DMS153 treated with DMSO at 0.1 percent for 48 hours (cell line): ENCODE measurements around the gene ZDHHC4.
"Not testable (repeated sequence)": the region's sequence is repeated elsewhere in the genome, so short reads cannot be mapped to it uniquely, and the experiment has no call there.

Experiments
- DNase-seq: peaks from one replicate; lab custom pipeline; 2025; ENCODE audit not compliant: unreplicated experiment; lab: John Stamatoyannopoulos, UW

The ZDHHC4 gene

DNA sequence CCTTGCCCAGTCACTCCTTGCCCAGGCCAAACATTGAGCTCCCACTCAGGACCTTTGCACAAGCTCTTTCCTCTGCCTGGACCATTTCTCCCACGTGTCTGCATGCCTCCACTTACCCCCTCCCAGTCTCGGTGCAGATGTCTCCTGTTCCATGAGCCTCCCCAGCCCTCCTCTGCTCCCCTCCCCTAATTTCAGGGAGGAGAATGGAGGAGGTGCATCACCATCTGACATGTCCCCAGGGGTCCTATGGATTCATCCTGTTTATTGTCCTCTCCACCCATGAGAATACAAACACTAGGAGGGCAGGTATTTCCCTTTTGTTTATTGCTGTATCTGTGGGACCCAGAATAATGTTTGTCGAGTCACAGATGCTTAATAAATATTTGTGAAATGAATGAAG lies 17.4 kb upstream of the ZDHHC4 start:
- no peak for DNase-seq

DNA sequence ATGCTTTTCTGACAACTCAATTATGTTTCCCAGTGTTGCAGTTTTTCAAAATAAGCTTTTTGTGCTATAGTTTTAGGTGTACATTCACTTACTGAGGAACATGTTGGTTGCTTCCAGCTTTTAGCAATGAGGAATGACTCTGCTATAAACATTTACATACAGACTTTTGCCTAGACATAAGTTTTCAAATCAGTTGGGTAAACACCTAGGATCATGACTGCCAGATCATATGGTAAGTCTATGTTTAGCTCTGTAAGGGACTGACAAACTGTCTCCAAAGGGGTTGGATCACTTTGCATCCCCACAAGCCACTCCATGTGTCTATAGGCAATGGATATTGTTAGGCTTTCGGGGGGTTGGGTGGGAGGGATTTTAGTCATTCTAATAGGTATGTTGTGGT lies 15.1 kb upstream of the ZDHHC4 start:
- no peak for DNase-seq

DNA sequence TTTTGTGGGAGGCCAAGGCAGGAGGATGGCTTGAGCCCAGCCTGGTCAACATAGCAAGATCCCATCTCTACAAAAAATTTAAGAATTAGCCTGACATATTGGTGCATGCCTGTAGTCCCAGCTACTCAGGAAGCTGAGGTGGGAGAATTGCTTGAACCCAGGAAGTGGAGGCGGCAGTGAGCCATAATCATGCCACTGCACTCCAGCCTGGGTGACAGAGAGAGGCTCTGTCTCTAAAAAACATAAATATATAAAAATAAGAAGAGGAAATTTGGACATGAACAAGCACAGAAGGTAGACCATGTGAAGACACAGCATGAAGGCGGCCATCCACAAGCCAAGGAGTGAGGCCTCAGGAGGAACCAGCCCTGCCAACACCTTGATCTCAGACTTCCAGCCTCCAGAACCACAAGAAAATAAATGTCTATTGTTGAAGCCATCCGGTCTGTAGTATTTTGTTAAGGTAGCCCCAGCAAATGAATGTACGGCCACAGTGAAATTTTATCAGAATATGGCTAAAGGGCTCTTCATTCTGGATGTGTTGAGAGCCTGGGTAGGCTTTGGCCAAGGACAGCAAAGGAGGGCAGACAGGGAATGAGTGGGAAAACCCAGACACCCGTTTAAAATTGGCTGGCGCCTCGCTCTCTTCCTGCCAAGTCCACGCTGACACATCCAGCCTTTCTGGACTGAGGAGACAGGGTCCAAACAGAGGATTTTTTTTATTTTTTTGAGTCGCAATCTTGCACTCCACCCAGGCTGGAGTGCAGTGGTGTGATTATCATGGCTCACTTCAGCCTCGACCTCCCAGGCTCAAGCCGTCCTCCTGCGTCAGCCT lies 13.1 kb upstream of the ZDHHC4 start:
- DNase-seq = no peak

DNA sequence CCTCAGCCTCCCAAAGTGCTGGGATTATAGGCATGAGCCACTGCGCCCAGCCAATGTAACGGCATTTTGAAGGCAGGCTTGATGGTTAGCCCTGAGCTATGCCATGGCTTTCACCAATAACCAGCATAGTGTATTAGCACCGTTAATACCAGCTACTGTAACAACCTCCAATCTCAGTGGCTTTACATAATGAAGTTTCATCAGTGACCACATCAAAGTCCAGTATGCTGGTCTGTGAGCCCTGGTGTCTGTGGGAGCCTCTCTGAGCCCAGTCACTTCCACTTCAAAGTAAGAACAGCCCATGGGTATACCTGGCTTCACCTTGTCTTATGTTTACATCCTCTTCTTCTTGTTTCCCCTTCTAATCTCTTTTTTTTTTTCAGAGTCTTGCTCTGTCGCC lies 11.6 kb upstream of the ZDHHC4 start:
- DNase-seq = no peak

DNA sequence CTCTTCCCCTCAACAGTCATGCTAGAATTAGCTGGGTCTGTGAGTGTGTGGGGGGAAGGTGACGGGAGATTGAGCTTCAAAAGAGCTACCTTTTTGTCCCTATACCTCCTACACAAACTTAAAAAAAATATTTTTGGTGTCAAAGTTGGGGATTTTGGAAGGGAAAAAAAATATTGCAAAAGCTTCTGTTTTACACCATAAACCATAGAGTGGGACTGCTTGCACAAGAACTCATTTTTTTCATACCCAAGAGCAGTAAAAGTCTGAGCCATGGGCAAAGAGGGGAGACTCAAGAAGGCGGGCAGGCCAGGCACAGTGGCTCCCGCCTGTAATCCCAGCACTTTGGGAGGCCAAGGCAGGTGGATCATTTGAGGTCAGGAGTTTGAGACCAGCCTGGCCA lies 9.4 kb upstream of the ZDHHC4 start:
- DNase-seq = no peak

DNA sequence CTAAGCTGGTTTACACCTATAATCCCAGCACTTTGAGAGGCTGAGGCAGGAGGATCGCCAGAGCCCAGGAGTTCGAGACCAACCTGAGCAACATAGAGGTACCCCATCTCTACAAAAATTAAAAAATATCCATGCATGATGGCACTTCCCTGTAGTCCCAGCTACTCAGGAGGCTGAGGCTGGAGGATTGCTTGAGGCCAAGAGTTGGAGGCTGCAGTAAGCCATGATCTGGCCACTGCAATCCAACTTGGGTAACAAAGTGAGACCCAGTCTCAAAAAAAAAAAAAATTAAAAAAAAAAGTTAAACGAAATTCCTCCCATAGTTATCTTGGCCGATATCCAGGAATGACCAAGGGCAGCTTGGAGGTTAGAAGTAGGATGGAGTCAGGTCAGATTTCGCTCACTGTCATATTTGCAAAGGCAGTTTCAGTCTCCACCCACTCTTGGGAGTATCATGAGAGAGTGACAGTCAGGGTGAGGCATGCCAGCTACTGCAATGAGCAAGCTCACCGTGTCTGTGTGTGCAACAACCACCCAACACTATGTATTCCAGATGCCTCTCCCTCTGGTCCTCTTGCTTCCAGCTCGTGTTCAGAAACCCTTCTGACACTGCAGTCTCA lies 6.0 kb upstream of the ZDHHC4 start:
- no peak for DNase-seq

DNA sequence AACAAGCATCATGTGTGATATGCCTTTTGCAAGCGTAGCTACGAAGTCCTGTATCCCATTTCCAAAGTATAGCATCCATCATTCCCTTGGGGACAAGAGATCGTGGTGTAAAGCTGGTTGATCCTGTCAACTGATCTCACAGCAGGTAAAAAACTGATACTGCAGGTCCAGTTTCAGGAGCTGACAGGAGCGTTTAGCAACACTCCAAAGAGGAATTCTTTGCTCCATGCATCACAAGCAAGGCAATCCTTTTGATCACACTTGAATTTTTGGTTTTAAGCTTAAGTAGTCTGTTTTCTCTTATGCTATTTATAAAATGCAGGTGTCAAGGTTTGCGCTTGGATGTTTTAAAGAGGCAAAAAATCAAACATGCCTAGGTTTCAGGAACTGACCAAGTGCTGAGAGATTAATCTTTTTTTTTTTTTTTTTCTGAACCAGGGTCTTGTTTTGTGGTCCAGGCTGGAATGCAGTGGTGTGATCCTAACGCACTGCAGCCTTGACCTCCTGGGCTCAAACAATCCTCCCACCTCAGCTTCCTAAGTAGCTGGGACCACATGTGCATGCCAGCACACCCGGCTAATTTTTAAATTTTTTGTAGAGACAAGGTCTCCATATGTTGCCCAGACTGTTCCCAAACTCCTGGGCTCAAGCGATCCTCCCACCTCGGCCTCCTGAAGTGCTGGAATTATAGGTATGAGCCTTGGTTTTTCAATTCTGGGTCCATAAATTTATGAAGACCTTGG lies 1.8 kb upstream of the ZDHHC4 start:
- no peak for DNase-seq

DNA sequence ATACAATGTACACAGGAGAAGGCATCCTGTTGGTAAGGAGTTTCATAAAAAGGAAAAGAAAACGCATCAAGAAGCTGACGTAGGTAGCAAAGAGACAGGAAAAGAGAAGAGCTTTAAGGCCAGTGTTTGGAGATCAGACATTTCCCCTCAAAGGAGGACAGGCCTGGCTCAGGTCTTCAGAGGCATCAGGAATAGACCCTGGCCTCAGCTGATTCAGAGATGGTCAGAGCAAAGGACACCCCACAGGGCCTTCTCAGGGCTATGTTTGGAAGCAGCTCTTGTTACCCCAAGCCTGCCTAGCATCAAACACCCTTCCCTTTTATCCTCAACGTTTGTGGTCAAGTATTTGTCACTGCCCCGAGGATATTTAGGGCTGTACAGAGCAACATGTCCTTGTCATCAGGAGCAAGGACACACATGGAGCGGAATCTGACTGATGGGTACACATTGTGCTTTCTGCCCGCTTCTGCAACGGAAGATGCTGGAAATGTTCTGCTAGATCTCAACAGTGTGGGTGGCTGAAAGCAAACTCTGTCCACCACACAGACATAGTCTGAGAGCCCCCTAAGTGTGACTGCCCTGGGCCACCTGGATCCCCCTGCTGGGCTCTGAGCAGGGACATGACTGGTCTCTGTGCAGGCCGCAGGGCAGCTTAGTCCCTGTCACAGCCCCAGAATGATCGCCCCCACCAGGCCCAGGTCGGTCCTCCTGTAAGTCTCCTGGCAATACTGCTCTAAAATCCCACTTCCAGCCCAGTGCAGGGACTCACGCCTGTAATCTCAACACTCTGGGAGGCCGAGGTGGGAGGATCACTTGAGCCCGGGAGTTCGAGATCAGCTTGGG lies 1.0 kb upstream of the ZDHHC4 start:
- no peak for DNase-seq

DNA sequence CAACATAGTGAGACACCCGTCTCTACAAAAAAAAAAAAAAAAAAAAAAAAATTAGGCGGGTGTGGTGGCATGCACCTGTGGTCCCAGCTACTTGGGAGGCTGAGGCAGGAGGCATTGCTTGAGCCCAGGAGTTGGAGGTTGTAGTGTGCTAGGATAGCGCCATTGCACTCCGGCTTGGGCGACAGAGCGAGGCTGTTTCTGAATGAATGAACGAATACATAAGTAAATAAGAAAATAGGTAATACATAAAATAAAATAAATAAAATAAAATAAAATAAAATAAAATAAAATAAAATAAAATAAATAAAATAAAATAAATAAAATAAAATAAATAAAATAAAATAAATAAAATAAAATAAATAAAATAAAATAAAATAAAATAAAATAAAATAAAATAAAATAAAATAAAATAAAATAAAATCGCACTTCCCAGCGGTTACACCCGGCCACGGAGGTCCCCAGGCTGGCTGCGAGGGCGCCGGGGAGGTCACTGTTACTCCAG lies 336 bp upstream of the ZDHHC4 start:
- DNase-seq = not testable (repeated sequence)

DNA sequence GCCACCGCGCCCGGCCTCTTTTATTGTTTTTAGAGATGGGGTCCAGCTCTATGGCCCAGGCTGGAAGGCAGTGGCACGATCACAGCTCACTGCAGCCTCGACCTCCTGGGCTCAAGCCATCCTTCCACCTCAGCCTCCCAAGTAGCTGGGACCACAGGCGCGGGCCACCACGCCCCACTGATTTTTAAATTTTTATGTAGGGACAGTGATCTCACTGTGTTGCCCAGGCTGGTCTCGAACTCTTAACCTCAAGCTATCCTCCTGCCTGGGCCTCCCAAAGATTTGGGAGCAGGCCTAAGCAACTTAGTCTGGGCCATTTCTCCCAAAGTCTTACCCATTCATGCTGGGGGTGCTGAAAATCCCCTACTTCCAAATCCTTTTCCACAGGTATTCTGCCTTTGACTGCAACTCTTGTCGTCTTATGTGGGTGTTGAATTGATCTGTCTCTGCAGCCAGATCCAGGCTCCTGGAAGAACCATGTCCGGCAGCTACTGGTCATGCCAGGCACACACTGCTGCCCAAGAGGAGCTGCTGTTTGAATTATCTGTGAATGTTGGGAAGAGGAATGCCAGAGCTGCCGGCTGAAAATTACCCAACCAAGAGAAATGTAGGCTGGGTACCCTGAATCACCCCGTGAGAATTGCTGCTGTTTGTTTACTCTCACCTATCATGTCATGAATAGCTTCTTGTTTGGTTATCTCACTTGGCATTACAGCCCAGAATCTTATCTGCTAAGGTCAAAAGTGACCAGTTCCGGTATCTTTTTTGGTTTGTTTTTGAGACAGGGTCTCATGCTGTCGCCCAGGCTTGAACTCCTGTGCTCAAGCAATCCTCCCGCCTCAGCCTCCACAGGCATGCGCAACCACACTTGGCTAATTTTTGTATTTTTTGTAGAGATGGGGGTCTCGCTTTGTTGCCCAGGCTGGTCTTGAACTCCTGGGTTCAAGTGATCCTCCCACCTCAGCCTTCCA lies 1.1 kb downstream of the ZDHHC4 start:
- DNase-seq = no peak

DNA sequence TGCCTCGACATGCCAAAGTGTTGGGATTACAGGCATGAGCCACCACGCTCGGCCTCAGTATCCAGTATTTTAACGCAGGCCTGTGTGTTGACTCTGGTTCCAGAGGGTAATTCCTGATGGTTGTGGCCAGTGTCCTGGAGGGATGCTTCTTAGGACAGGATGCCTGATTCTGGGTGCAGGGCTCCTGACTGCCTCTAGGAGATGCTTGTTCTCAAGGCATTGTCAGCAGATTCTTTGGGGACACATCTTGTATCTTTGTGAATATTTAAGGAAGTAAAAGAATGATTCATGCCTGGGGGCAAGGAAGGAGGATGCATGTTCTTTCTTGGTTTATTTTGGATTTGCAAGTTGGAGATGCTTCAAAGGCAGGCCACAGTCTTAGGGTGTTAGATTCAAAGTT lies 2.2 kb downstream of the ZDHHC4 start:
- no peak for DNase-seq

DNA sequence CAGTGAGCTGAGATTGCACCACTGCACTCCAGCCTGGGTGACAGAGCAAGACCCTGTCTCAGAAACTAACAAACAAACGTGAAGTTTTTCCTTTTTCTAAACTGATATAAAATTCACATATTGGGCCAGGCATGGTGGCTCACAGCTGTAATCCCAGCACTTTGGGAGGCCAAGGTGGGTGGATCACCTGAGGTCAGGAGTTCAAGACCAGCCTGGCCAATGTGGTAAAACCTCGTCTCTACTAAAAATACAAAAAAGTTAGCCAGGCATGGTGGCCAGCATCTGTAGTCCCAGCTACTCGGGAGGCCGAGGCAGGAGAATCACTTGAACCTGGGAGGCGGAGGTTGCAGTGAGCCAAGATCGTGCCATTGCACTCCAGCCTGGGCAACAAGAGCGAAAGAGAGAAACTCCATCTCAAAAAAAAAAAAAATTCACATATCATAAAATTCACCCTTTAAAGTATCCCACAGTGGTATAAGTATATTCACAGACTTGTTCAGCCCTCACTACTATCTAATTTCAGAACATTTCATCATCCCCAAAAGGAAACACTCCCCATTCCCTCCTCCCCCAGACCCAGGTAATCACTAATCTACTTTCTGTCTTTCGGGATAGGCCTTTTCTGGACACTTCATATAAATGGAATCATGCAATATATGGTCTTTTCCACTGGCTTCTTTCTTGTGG lies 8.6 kb downstream of the ZDHHC4 start:
- DNase-seq = not testable (repeated sequence)

DNA sequence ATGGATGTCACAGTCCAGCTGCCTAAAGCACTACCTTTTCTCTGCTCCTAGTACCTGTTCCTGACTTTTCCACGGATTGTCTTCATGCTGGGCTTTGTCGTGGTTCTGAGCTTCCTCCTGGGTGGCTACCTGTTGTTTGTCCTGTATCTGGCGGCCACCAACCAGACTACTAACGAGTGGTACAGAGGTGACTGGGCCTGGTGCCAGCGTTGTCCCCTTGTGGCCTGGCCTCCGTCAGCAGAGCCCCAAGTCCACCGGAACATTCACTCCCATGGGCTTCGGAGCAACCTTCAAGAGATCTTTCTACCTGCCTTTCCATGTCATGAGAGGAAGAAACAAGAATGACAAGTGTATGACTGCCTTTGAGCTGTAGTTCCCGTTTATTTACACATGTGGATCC lies 11.3 kb downstream of the ZDHHC4 start:
- DNase-seq = no peak

DNA sequence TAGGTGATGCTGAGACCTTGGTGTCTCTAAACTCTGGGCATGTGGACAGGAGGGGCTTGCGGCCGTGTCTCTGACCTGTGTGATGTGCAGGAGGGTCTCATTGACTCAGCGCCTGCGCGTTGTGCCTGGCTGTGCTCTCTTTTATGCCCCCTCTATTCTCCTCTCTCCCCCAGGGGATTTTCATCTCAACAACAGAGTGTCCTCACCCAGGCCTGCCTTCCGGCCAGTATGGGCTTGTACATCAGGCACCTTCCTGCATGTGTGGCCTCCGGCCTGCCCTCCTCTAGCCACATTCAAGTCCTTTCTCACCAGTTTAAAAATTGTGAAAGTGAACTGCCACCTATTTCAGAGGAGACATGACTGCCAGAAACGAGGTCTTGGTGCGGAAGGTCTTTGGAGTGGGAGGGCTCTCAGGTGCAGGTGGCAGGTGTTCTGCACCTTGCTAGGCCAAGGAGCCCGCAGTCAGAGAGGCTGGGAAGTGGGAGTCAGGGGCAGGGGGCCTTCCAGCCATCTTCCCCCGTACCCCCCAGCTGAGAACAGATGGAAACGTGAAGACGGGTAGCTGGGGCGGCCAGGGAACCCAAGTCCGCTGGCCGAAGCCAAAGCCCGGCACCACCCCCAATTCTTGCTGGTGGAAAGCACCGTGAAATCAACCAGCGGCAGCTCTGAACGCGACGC lies 12.0 kb downstream of the ZDHHC4 start:
- DNase-seq = no peak

DNA sequence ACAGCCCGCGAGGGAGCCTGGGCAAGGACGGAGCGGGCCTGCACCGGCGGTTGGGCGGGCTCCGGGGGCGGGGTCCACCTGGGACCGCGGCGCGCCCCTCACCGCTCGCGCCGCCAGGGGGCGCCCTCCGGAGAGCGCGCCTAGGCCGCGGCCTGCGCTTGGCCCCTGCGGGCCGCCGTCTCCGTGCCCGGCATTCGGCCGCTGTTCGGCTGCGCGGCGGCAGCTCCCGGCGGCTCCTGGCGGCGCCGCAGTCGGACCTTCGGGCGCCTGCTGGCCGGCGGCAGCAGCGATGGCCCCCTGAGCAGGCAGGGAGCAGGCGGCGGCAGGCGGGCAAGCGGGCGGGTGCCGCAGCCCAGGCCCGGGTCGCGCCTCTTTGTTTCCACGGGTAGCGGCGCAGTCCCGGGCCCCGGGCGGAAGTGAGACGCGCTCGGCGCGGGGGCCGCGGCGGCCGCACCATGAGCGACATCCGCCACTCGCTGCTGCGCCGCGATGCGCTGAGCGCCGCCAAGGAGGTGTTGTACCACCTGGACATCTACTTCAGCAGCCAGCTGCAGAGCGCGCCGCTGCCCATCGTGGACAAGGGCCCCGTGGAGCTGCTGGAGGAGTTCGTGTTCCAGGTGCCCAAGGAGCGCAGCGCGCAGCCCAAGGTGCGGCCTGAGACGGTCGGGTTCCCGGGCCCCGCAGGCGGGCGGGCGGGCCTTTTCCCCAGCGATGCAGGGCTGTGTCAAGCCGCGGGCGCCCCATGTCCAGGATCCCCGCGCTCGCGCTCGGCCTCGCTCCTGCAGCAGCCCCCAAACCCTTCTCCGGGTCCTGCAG lies 12.8 kb downstream of the ZDHHC4 start, which contains the start of gene INTS15:
INTS15 (plus strand) TSS at position 193 of the 816 bp plus-strand sequence; CDS start at position 456, 263 bp downstream.
- DNase-seq = peak; percentile 78

DNA sequence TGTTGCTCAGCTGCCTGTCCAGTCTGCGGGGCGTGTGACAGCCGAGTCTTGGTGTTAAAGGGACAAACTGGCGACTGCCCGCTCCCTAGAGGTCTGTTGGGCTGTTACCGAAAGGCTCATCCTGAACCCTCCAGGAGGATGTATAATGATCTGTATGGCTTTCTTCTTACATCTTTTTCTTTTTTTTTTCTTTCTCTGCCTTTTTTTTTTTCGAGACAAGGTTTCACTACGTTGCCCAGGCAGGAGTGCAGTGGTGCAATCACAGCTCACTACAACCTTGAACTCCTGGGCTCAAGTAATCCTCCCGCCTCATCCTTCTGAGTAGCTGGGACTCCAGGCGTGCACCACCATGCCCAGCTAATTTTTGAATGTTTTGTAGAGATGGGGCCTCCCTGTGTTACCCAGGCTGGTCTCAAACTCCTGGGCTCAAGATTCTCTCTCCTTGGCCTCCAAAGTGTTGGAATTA lies 13.4 kb downstream of the ZDHHC4 start:
- no peak for DNase-seq

DNA sequence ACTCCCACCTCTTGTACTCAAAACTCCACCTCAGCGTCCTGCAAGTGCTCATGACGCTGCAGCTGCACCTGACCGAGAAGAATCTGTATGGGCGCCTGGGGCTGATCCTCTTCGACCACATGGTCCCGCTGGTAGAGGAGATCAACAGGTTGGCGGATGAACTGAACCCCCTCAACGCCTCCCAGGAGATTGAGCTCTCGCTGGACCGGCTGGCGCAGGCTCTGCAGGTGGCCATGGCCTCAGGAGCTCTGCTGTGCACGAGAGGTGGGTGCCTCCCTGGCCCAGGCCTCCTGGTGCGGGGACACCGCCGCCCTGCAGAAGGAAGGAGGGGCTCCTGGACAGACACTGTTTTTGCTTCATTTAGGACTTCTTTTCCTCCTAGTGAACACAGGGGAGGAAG lies 22.8 kb downstream of the ZDHHC4 start:
- DNase-seq = no peak

DNA sequence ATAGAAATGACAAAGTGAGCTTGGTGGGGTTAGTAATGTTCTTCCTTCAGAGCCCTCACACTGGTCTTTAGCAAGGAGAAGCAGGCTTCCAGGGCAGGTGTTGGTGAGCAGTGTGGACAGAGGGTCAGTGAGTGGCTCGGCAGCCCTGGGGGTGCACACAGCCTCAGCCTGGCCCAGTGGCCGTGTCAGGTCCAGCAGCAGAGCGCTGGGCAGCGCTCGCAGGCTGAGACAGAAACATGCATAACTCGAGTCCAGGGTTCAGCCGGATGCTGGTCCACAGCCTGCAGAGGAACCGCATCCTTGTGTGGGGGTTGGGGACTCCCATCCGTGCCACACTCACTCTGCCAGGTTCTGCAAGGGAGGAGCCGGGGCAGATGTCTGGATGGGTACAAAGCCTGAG lies 27.2 kb downstream of the ZDHHC4 start:
- no peak for DNase-seq
